ENCODE results near the gene FOSL2.

The FOSL2 gene

GRCh38 chr2:28408764-28409599, 16.3 kb downstream of the FOSL2 start:
- Histone ChIP-seq H3K9me3 (ENCODE audit: control insufficient read depth, insufficient read depth, low read depth, low read length) (no peaks in the 10 kb centered on the region), H3K4me1 (ENCODE audit: control insufficient read depth, insufficient read depth, low read length) (no peaks in the 10 kb centered on the region), H3K36me3 (ENCODE audit: control insufficient read depth in 2 of 2, insufficient read depth in 1 of 2, low read length in 2 of 2) (peaks cover 9 to 94% of the 10 kb centered on the region in 2 experiments; a peak in 2 of 3 replicates), H3K27ac (ENCODE audit: extremely low read depth, low read depth, low read length) (0 out of 2 replicates have a peak overlapping the region, but pooled peaks have one; percentile 16), H3K4me3 (ENCODE audit: low read depth, low read length) (no peak overlapping the region)
- ChIA-PET POLR2A (no interaction called here), CTCF (interaction anchor here (0.6 to 0.8 kb wide), 2 partner anchors 705 to 725 kb away, joined by 3 read pairs; no protein-coding TSS in a partner anchor)
- no peak for TF ChIP-seq ZNF664 (tag by site-specific recombination; IDR thresholded peaks at IDR 0.05)
- TF ChIP-seq KLF1 (tag by site-specific recombination; IDR thresholded peaks at IDR 0.05) = peak; percentile 50; the same call in 1 of the 2 replicates

- ChIA-PET POLR2A (no interaction called here), CTCF (interaction anchor here (0.6 kb wide), 1 partner anchor 172 kb away, joined by 4 read pairs; no protein-coding TSS in a partner anchor)
- peaks cover 3 to 79% of the 10 kb centered on the region in 2 experiments; a peak in 2 of 3 replicates for H3K36me3 ChIP-seq (ENCODE audit: control insufficient read depth in 2 of 2, insufficient read depth in 1 of 2, low read length in 2 of 2)
- no peak overlapping the region for H3K4me3 ChIP-seq (ENCODE audit: low read depth, low read length)
- TF ChIP-seq ZNF10 (tag by site-specific recombination; IDR thresholded peaks at IDR 0.05) (no peak), TSHZ1 (tag by site-specific recombination; IDR thresholded peaks at IDR 0.05; ENCODE audit: borderline replicate concordance) (no peak)
- H3K9me3 ChIP-seq (ENCODE audit: control insufficient read depth, insufficient read depth, low read depth, low read length) = no peaks in the 10 kb centered on the region
- no peaks in the 10 kb centered on the region for H3K4me1 ChIP-seq (ENCODE audit: control insufficient read depth, insufficient read depth, low read length)
- H3K27ac ChIP-seq (ENCODE audit: extremely low read depth, low read depth, low read length) = no peak overlapping the region
Observed at GRCh38 chr2:28411166-28411755, 18.6 kb downstream of the FOSL2 start.

GRCh38 chr2:28411956-28412609, 19.4 kb downstream of the FOSL2 start:
- CTCF ChIA-PET = no interaction called here
- Histone ChIP-seq H3K27ac (ENCODE audit: extremely low read depth, low read depth, low read length) (no peak overlapping the region), H3K4me1 (ENCODE audit: control insufficient read depth, insufficient read depth, low read length) (no peaks in the 10 kb centered on the region), H3K9me3 (ENCODE audit: control insufficient read depth, insufficient read depth, low read depth, low read length) (no peaks in the 10 kb centered on the region), H3K36me3 (ENCODE audit: control insufficient read depth in 2 of 2, insufficient read depth in 1 of 2, low read length in 2 of 2) (peaks cover 3 to 71% of the 10 kb centered on the region in 2 experiments; a peak in 2 of 3 replicates), H3K4me3 (ENCODE audit: low read depth, low read length) (no peak overlapping the region)
- TF ChIP-seq ZNF391 (tag by site-specific recombination; IDR thresholded peaks at IDR 0.05; ENCODE audit: borderline replicate concordance, low read depth) = no peak
- no peak for TF ChIP-seq REPIN1 (tag by site-specific recombination; IDR thresholded peaks at IDR 0.05; ENCODE audit: low read depth)
- POLR2A ChIA-PET = no interaction called here

- Histone ChIP-seq H3K36me3 (ENCODE audit: control insufficient read depth in 2 of 2, insufficient read depth in 1 of 2, low read length in 2 of 2) (peaks cover 3 to 65% of the 10 kb centered on the region in 2 experiments; a peak in 2 of 3 replicates), H3K4me3 (ENCODE audit: low read depth, low read length) (no peak overlapping the region), H3K9me3 (ENCODE audit: control insufficient read depth, insufficient read depth, low read depth, low read length) (no peaks in the 10 kb centered on the region), H3K27ac (ENCODE audit: extremely low read depth, low read depth, low read length) (no peak overlapping the region), H3K4me1 (ENCODE audit: control insufficient read depth, insufficient read depth, low read length) (no peaks in the 10 kb centered on the region)
- CTCF ChIA-PET = interaction anchor here (0.6 kb wide), 1 partner anchor 459 kb away, joined by 4 read pairs; no protein-coding TSS in a partner anchor
- POLR2A ChIA-PET = interaction anchor here (0.6 kb wide), 1 partner anchor 297 kb away, joined by 3 read pairs; no protein-coding TSS in a partner anchor
- no peak for TF ChIP-seq ZSCAN23 (tag by site-specific recombination; IDR thresholded peaks at IDR 0.05)
- TF ChIP-seq ZNF580 (tag by site-specific recombination; IDR thresholded peaks at IDR 0.05) = no peak
- TF ChIP-seq ZNF585B (tag by site-specific recombination; IDR thresholded peaks at IDR 0.05) = no peak
- no peak for TF ChIP-seq PBX3 (CRISPR knock-in tag; IDR thresholded peaks at IDR 0.05)
- no peak for TF ChIP-seq ZNF626 (tag by site-specific recombination; IDR thresholded peaks at IDR 0.05)
- no peak for TF ChIP-seq ZSCAN18 (tag by site-specific recombination; IDR thresholded peaks at IDR 0.05)
- TF ChIP-seq ZNF280C (tag by site-specific recombination; IDR thresholded peaks at IDR 0.05) = no peak
- no peak for TF ChIP-seq ZNF169 (tag by site-specific recombination; IDR thresholded peaks at IDR 0.05)
- TF ChIP-seq ZNF658 (tag by site-specific recombination; IDR thresholded peaks at IDR 0.05) = no peak
Observed at GRCh38 chr2:28412625-28413151, 20.0 kb downstream of the FOSL2 start.

Data from HEK293 (cell line).